ENCODE measurements around the gene FAM83F. TPM values are rescaled to one million over a fixed set of nuclear protein-coding genes. Genes with fewer than 3 reads are reported as not detected.

Gene FAM83F
- total RNA-seq, 2 experiments from 2014 or later, result not detected

GRCh38 chr22:40082184-40082583 lies 87.4 kb downstream of the FAM83F start:
- Histone ChIP-seq H4K20me1 (ENCODE audit: insufficient read depth, low read length) (no peaks in the 10 kb centered on the region), H3K4me1 (ENCODE audit: insufficient read depth, low read length, poor library complexity, severe bottlenecking) (no peaks in the 10 kb centered on the region), H3K36me3 (ENCODE audit: insufficient read depth, low read length) (no peaks in the 10 kb centered on the region), H3K27ac (ENCODE audit: low read depth, low read length, poor library complexity, severe bottlenecking) (no peak overlapping the region), H3K9me2 (ENCODE audit: insufficient read depth, low read length) (no peaks in the 10 kb centered on the region), H3K4me3 (ENCODE audit: low read depth, low read length, poor library complexity, severe bottlenecking) (no peak overlapping the region), H3K4me2 (ENCODE audit: low read length) (no peak overlapping the region), H3K9me3 (ENCODE audit: low read length) (no peaks in the 10 kb centered on the region), H3K79me2 (ENCODE audit: insufficient read depth, low read depth, low read length) (peaks cover 13% of the 10 kb centered on the region; the same call in 1 of the 2 replicates), H2AFZ (ENCODE audit: low read length) (no peak overlapping the region)
- intact Hi-C loops (cut with micrococcal nuclease; ENCODE audit: unreplicated experiment), result no loop called here
- no TSS peak for BruUV-seq (replicated peaks)
- DNase-seq (ENCODE audit: low spot score), result no peak
- CTCF ChIA-PET (ENCODE audit: unreplicated experiment), result no interaction called here
- TF ChIP-seq, protein P1, sequence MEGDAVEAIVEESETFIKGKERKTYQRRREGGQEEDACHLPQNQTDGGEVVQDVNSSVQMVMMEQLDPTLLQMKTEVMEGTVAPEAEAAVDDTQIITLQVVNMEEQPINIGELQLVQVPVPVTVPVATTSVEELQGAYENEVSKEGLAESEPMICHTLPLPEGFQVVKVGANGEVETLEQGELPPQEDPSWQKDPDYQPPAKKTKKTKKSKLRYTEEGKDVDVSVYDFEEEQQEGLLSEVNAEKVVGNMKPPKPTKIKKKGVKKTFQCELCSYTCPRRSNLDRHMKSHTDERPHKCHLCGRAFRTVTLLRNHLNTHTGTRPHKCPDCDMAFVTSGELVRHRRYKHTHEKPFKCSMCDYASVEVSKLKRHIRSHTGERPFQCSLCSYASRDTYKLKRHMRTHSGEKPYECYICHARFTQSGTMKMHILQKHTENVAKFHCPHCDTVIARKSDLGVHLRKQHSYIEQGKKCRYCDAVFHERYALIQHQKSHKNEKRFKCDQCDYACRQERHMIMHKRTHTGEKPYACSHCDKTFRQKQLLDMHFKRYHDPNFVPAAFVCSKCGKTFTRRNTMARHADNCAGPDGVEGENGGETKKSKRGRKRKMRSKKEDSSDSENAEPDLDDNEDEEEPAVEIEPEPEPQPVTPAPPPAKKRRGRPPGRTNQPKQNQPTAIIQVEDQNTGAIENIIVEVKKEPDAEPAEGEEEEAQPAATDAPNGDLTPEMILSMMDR (conservative IDR thresholded peaks at IDR 0.05; ENCODE audit: low read length), result no peak
- TF ChIP-seq EZH2phosphoT487 (IDR thresholded peaks at IDR 0.05; ENCODE audit: borderline replicate concordance, low read depth, low read length), result no peak
- POLR2A ChIA-PET, result no interaction called here

DNA sequence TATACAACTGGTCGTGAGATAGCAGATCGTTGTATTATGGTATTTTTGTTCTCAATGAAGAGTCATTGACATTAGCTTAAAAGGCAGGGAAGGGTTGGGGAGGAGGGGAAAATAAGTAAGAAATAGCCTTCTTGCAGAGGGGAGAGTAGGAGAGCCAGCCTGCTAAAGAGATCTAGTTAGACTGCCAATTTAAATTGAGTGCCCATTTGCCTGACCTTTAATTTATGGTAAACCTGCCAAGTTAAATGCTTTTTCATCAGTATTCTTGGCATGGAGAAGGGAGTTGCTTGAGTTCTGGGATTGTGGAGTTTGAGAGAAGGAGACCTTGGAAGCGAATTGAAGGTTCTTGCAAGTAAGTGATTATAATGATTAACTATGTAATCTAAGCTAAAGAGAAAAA lies 89.0 kb downstream of the FAM83F start:
- intact Hi-C loops (cut with micrococcal nuclease; ENCODE audit: unreplicated experiment), result no loop called here
- H3K9me2 ChIP-seq (ENCODE audit: insufficient read depth, low read length), result no peaks in the 10 kb centered on the region
- no peak for TF ChIP-seq EZH2phosphoT487 (IDR thresholded peaks at IDR 0.05; ENCODE audit: borderline replicate concordance, low read depth, low read length)
- TF ChIP-seq, protein P1 (conservative IDR thresholded peaks at IDR 0.05; ENCODE audit: low read length), result no peak
- H3K4me2 ChIP-seq (ENCODE audit: low read length), result no peak overlapping the region
- no peaks in the 10 kb centered on the region for H3K9me3 ChIP-seq (ENCODE audit: low read length)
- peaks cover 16% of the 10 kb centered on the region; the same call in 1 of the 2 replicates for H3K79me2 ChIP-seq (ENCODE audit: insufficient read depth, low read depth, low read length)
- H3K27ac ChIP-seq (ENCODE audit: low read depth, low read length, poor library complexity, severe bottlenecking), result no peak overlapping the region
- no peak overlapping the region for H3K4me3 ChIP-seq (ENCODE audit: low read depth, low read length, poor library complexity, severe bottlenecking)
- no peaks in the 10 kb centered on the region for H3K36me3 ChIP-seq (ENCODE audit: insufficient read depth, low read length)
- no peaks in the 10 kb centered on the region for H4K20me1 ChIP-seq (ENCODE audit: insufficient read depth, low read length)
- no TSS peak for BruUV-seq (replicated peaks)
- ChIA-PET POLR2A (interaction anchor here (0.8 kb wide), 1 partner anchor 115 kb away, joined by 3 read pairs; no protein-coding TSS in a partner anchor), CTCF (ENCODE audit: unreplicated experiment) (no interaction called here)
- peaks cover 2% of the 10 kb centered on the region for H3K4me1 ChIP-seq (ENCODE audit: insufficient read depth, low read length, poor library complexity, severe bottlenecking)
- H2AFZ ChIP-seq (ENCODE audit: low read length), result no peak overlapping the region
- DNase-seq (ENCODE audit: low spot score), result no peak

DNA sequence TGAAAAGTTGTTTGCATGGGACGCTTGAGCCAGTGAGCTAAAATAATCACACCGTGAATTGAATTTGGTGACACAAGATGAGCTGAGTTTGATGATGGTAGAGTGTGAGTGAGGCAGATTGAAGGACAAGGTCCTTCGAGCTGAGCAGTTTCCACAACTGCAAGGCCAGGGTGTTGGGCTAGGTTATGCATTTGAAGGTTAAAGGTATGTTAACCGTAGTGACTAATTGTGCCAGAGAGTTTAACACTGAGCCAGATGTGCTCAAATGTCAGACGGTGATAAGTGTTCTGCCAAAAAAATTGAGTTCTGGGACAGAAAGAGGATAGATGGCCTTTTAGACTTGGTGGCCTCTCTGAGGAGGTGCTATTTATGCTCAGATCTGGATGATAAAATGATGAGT lies 89.5 kb downstream of the FAM83F start:
- ChIA-PET POLR2A (interaction anchor here (0.8 kb wide), 1 partner anchor 114 kb away, joined by 3 read pairs; no protein-coding TSS in a partner anchor), CTCF (ENCODE audit: unreplicated experiment) (no interaction called here)
- TF ChIP-seq, protein P1 (conservative IDR thresholded peaks at IDR 0.05; ENCODE audit: low read length), result no peak
- no peak for TF ChIP-seq EZH2phosphoT487 (IDR thresholded peaks at IDR 0.05; ENCODE audit: borderline replicate concordance, low read depth, low read length)
- Histone ChIP-seq H3K9me2 (ENCODE audit: insufficient read depth, low read length) (no peaks in the 10 kb centered on the region), H4K20me1 (ENCODE audit: insufficient read depth, low read length) (no peaks in the 10 kb centered on the region), H3K9me3 (ENCODE audit: low read length) (no peaks in the 10 kb centered on the region), H3K36me3 (ENCODE audit: insufficient read depth, low read length) (no peaks in the 10 kb centered on the region), H3K4me1 (ENCODE audit: insufficient read depth, low read length, poor library complexity, severe bottlenecking) (peaks cover 4% of the 10 kb centered on the region), H3K27ac (ENCODE audit: low read depth, low read length, poor library complexity, severe bottlenecking) (no peak overlapping the region), H3K4me2 (ENCODE audit: low read length) (no peak overlapping the region), H2AFZ (ENCODE audit: low read length) (no peak overlapping the region), H3K79me2 (ENCODE audit: insufficient read depth, low read depth, low read length) (peaks cover 16% of the 10 kb centered on the region; the same call in 1 of the 2 replicates), H3K4me3 (ENCODE audit: low read depth, low read length, poor library complexity, severe bottlenecking) (no peak overlapping the region)
- intact Hi-C loops (cut with micrococcal nuclease; ENCODE audit: unreplicated experiment), result no loop called here
- no TSS peak for BruUV-seq (replicated peaks)
- DNase-seq (ENCODE audit: low spot score), result no peak

Measured in OCI-LY7 (cell line).